CD4-positive, alpha-beta T cell (primary cell): ENCODE results near the gene GPC5. TPM values are rescaled to one million over a fixed set of nuclear protein-coding genes. Genes with fewer than 3 reads are reported as not detected.

Experiments
- ATAC-seq: fragments of 200-7000 bp; cut with Tn5 transposase; one replicate; pipeline ENCODE4 v1.10.0; 2022; ENCODE audit warnings: mild to moderate bottlenecking; ENCODE audit not compliant: poor library complexity
- CTCF ChIA-PET: fragments of 350-600 bp; sonication (Branson Sonifier 250); formaldehyde crosslinking; loops from one replicate; lab custom pipeline; 2021; ENCODE audit warnings: antibody characterized with exemption, inconsistent platforms; lab: Charles Lee
- POLR2A ChIA-PET: fragments of 350-600 bp; sonication (Branson Sonifier 250); formaldehyde crosslinking; loops from one replicate; lab custom pipeline; 2021; ENCODE audit warnings: antibody characterized with exemption, inconsistent platforms; lab: Charles Lee
- DNase-seq, 14 experiments: peaks; one replicate each; pipeline ENCODE4 v3.0.0-alpha.2; 2013 to 2020; ENCODE audit warnings: mixed read lengths in 2 of 14
- H3K27ac ChIP-seq, 2 donors: one replicate each; pipeline versions ENCODE4 v1.5.1 to v1.7.0; 2013; ENCODE audit warnings: low read length in 2 of 2, low read depth in 1 of 2, mild to moderate bottlenecking in 1 of 2
- H3K27me3 ChIP-seq, 2 experiments: 1 replicate in 1 of 2; 2 replicates in 1 of 2; pipeline versions ENCODE4 v1.6.1 to v1.7.0; 2013; ENCODE audit warnings: low read length in 2 of 2, control low read depth in 1 of 2, mild to moderate bottlenecking in 1 of 2, moderate library complexity in 1 of 2; ENCODE audit not compliant: insufficient read depth in 2 of 2, control insufficient read depth in 1 of 2
- H3K36me3 ChIP-seq: one replicate; pipeline ENCODE4 v1.6.1; 2013; ENCODE audit warnings: low read length, control low read depth; ENCODE audit not compliant: insufficient read depth
- H3K4me1 ChIP-seq: one replicate; pipeline ENCODE4 v1.6.1; 2013; ENCODE audit warnings: low read length, control low read depth; ENCODE audit not compliant: insufficient read depth
- H3K4me3 ChIP-seq: one replicate; pipeline ENCODE4 v1.5.1; 2013; ENCODE audit warnings: mild to moderate bottlenecking, low read length, moderate library complexity
- H3K9me3 ChIP-seq, 2 experiments: 1 replicate in 1 of 2; 2 replicates in 1 of 2; pipeline versions ENCODE4 v1.6.1 to v1.7.0; 2013; ENCODE audit warnings: low read length in 2 of 2, mild to moderate bottlenecking in 2 of 2, control low read depth in 1 of 2, moderate library complexity in 1 of 2; ENCODE audit not compliant: control insufficient read depth in 1 of 2, insufficient read depth in 1 of 2
- H3K27ac Mint-ChIP-seq: one replicate; pipeline ENCODE4 v1.8.0; 2020; ENCODE audit warnings: mixed read lengths
- H3K27me3 Mint-ChIP-seq: one replicate; pipeline ENCODE4 v1.8.0; 2021; ENCODE audit warnings: mixed read lengths
- H3K36me3 Mint-ChIP-seq: one replicate; pipeline ENCODE4 v1.8.0; 2021; ENCODE audit warnings: low read depth, mixed read lengths
- H3K4me1 Mint-ChIP-seq: one replicate; pipeline ENCODE4 v1.8.0; 2021; ENCODE audit warnings: low read depth, mixed read lengths
- H3K4me3 Mint-ChIP-seq: one replicate; pipeline ENCODE4 v1.8.0; 2020; ENCODE audit warnings: mild to moderate bottlenecking, mixed read lengths
- H3K9me3 Mint-ChIP-seq: one replicate; pipeline ENCODE4 v1.8.0; 2020; ENCODE audit warnings: mixed read lengths
- CTCF ChIP-seq: fragments of 200-600 bp; IDR thresholded peaks from one replicate; pipeline ENCODE4 v1.8.0; 2022; ENCODE audit warnings: antibody characterized with exemption, mild to moderate bottlenecking
- intact Hi-C, 2 experiments: fragments of 100-400 bp; cut with DNase I in 1 of 2; cut with micrococcal nuclease in 1 of 2; formaldehyde crosslinking; loops; one replicate each; pipeline versions ENCODE4 v1.15.1 to v1.9.0; 2023 to 2025; cut with DNase I, micrococcal nuclease
- total RNA-seq, 174 experiments: library from RNA in 2 of 174; stranded (reverse) in 2 of 174; gene quantifications; one replicate each; pipeline ENCODE4 v1.2.3 and lab custom pipeline; 2021 to 2026

GPC5 gene
- total RNA-seq, 2 experiments from 2014 or later = not detected

- intact Hi-C loops = no loop called here
- POLR2A ChIA-PET = no interaction called here
- Histone ChIP-seq H3K27ac (no peak overlapping the region), H3K4me1 (no peaks in the 10 kb centered on the region), H3K27me3 (no peaks in the 10 kb centered on the region), H3K9me3 (peaks cover 0 to 8% of the 10 kb centered on the region in 2 experiments), H3K36me3 (no peaks in the 10 kb centered on the region), H3K4me3 (no peak overlapping the region)
- no peaks in the 10 kb centered on the region for H3K27me3 Mint-ChIP-seq
- no peak overlapping the region for H3K4me3 Mint-ChIP-seq
- H3K4me1 Mint-ChIP-seq = no peaks in the 10 kb centered on the region
- no peaks in the 10 kb centered on the region for H3K36me3 Mint-ChIP-seq
- H3K27ac Mint-ChIP-seq = no peak overlapping the region
- CTCF ChIA-PET = no interaction called here
- no peak for ATAC-seq
- DNase-seq = no peak
- H3K9me3 Mint-ChIP-seq = no peaks in the 10 kb centered on the region
- TF ChIP-seq CTCF = no peak
Observed at GRCh38 chr13:91529739-91530482, 131.5 kb downstream of the GPC5 start.

- H3K4me3 Mint-ChIP-seq = no peak overlapping the region
- no peak for TF ChIP-seq CTCF
- H3K36me3 Mint-ChIP-seq = no peaks in the 10 kb centered on the region
- no peaks in the 10 kb centered on the region for H3K27me3 ChIP-seq
- no peaks in the 10 kb centered on the region for H3K4me1 Mint-ChIP-seq
- POLR2A ChIA-PET = no interaction called here
- H3K4me3 ChIP-seq = no peak overlapping the region
- H3K9me3 ChIP-seq = peaks cover 0 to 8% of the 10 kb centered on the region in 2 experiments
- CTCF ChIA-PET = no interaction called here
- DNase-seq (no peak), ATAC-seq (no peak)
- no peaks in the 10 kb centered on the region for H3K9me3 Mint-ChIP-seq
- no peaks in the 10 kb centered on the region for H3K27me3 Mint-ChIP-seq
- intact Hi-C loops = no loop called here
- H3K27ac ChIP-seq = no peak overlapping the region
- no peak overlapping the region for H3K27ac Mint-ChIP-seq
- no peaks in the 10 kb centered on the region for H3K36me3 ChIP-seq
- no peaks in the 10 kb centered on the region for H3K4me1 ChIP-seq
Observed at GRCh38 chr13:91531646-91532045, 133.2 kb downstream of the GPC5 start.

- H3K36me3 Mint-ChIP-seq = no peaks in the 10 kb centered on the region
- no peak overlapping the region for H3K27ac Mint-ChIP-seq
- Histone ChIP-seq H3K4me1 (no peaks in the 10 kb centered on the region), H3K9me3 (no peaks in the 10 kb centered on the region), H3K36me3 (no peaks in the 10 kb centered on the region), H3K27me3 (no peaks in the 10 kb centered on the region), H3K4me3 (no peak overlapping the region), H3K27ac (no peak overlapping the region)
- H3K9me3 Mint-ChIP-seq = no peaks in the 10 kb centered on the region
- CTCF ChIA-PET = no interaction called here
- no peaks in the 10 kb centered on the region for H3K4me1 Mint-ChIP-seq
- ATAC-seq (no peak), DNase-seq (no peak)
- intact Hi-C loops = no loop called here
- no peak overlapping the region for H3K4me3 Mint-ChIP-seq
- no peaks in the 10 kb centered on the region for H3K27me3 Mint-ChIP-seq
- TF ChIP-seq CTCF = no peak
- POLR2A ChIA-PET = no interaction called here
Observed at GRCh38 chr13:91533354-91533753, 134.9 kb downstream of the GPC5 start.
